Neural progenitor cell (in vitro differentiated cells): ENCODE results near the gene CCDC18.

Source experiments
- CTCF ChIP-seq: fragments of 200-600 bp; sonication (generic); IDR thresholded peaks from 2 replicates; pipeline ENCODE4 v1.5.1; 2017; ENCODE audit warnings: antibody characterized with exemption, mild to moderate bottlenecking
- EZH2 ChIP-seq: fragments of 200-600 bp; sonication (generic); IDR thresholded peaks from 2 replicates; pipeline ENCODE4 v1.6.1; 2017; ENCODE audit warnings: antibody characterized with exemption, mild to moderate bottlenecking, moderate library complexity
- EZH2phosphoT487 ChIP-seq: fragments of 200-600 bp; sonication (generic); IDR thresholded peaks from 2 replicates; pipeline ENCODE4 v1.6.1; 2017; ENCODE audit warnings: antibody characterized with exemption

- TF ChIP-seq CTCF, result no peak
- TF ChIP-seq EZH2, result no peak
- TF ChIP-seq EZH2phosphoT487, result no peak
These were observed 15.7 kb upstream of the CCDC18 start for GRCh38 chr1:93164816-93165215.
